ENCODE results near the gene KCNJ4.
A peak's percentile ranks its signal among the peaks of the same experiment; 100 is the strongest.

The KCNJ4 gene

DNA sequence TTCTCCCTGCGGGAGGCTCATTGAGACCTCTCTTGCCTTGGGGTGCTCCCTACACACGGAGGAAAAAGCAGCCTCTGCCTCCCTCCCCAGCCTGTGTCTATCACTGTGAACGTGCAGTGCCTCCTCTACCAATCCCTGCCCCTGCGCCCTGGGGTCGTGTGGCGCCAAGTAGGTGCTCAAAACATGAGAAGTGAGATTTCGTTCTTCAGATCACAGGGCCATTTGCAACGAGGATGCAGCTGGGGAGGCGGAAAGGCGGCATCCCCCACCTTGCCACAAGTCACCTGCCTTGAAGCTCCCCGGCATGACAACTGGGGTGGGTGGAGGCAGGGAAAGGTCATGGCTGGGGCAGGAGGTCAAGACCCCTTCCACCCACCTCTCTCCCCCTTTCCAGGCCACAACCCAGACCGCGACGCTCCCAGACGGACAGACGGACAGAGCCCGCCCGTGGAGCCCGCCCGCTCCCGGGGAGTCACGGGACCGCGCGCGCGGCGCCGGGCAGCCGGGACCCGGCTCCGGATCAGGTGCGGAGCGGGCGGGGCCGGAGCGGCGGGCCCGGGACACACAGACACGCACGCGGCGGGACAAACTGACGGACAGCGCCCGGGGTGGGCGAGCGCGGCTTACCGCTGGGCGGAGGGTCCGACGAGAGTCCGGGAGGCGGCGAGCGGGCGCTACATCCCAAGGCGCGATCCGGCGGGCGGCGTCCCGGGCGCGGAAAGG lies 485 bp downstream of the KCNJ4 start:
- peak in 1 of 10 donors; percentile 84 for DNase-seq
- intact Hi-C loops (cut with DNase I): no loop called here

DNA sequence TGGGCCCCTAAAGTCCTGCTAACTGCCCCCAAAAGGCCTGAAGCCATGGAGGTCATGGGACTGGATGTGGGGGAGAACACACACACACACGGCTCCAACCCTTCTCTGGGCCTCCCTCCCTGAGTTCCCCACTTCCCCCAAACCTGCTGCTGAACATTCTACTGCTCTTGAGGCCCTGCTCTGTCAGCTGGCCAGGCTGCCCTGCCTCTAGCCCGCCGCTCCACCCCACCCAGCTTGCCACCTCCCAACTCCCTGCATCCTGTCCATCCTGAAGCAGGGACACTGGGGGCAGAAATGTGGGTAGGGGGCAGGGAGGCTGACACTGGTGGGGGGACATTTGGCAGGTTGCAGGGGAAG lies 1.0 kb downstream of the KCNJ4 start:
- peak in 1 of 10 donors; percentile 72 for DNase-seq
- intact Hi-C loops (cut with DNase I): no loop called here

DNA sequence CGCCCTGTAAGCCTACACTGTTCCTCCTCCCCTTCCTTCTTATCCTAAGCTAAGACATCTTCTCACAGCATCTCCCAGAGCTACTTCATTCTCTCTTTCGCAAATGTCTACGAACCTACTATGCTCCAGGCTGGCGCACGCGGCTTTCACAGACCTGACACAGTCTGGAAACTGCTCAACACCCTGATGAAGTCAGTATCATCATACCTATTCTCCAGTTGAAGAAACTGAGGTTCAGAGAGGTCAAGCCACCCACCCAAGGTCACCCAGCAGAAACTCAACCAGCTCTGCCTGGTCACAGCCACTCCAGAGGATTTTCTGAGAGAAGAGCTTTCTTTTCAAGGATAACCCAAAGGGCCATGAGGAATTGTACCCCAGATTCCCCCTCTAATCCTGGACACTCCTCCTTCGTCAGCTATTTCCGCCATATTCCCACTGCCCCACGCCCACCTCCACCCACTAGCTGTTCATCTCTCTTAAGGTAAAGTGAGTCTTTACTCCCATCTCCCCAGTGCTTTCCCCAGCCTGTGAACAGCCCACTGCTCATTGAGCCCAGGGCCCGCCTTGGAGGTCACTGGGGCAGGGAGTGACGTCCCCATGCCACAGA lies 1.8 kb downstream of the KCNJ4 start:
- intact Hi-C loops (cut with DNase I): no loop called here

DNA sequence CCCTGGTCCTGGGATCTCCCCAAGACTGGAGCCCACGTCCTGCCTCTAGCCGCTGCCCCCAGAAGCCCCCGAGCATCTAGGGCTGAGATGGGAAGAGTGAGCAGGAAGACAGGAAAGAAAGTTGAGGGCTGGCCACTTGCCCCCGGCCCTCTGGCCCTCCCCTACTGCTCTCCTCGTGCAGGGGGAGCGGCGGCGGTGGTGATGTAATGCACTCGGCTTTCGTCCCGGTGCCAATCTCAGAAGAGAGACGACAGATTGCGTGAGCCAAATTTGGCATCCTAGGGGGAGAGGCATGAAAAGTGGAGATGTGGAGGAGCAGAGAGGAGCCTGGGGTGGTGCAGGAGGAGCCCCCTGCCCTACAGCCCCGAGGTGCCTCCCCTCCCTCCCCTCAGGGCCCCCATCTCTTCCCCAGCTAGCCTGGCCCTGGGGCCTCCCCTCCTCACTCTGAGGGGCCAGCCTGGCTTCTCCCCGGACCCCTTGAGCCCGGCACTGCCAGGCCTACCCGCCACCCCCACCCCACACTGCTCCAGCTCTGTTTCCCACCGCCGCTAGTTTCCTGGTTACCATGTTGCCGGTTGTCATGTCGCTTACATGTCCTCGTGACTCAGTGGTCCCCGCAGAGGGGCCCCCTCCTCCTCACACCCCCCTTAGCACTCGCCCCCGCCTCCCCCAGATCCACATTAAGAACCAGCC lies 2.5 kb downstream of the KCNJ4 start:
- intact Hi-C loops (cut with DNase I): no loop called here
- peak; percentile 40 to 97 (median 75) for DNase-seq

More for the DNA sequence above, 1.8 kb downstream of the KCNJ4 start:
- DNase-seq: no peak

DNA sequence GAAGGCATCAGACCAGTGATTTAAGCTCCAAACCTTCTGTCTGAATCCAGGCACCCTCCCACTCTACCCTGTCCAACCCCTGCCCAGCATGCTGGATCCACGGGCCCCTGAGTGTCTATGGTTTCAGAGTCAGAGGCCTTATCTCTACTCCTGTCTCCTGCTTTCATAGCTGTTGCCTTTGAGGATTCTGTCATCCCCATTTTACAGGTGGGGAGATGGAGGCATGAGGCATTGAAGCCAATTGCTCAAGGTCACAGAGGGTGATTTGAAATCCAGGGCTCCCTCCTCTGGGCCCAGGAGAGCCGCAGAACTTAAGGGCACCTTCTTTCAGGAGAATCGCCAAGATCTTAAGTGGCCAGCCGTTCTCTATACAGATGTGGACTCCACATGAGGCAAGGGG lies 3.1 kb downstream of the KCNJ4 start:
- no peak for DNase-seq
- intact Hi-C loops (cut with DNase I): no loop called here

DNA sequence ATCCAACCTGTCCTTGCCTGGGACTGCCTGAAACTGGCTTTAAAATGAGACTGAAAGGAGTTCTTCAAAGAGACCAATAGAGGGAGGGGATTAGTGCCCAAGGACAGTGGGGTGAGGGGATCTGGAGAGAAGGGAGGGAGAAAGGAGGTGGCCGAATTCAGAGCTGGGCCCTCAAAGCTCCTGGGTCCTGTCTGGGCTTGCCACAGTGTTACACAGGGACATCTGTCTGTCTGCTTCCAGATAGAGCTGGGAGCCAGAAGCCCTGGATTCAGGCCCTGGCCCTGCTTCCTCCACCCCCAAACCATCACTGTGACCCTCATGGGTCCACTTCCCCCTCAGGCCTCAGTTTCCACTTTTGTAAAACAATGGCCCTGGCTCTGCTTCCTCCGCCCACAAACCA lies 3.6 kb downstream of the KCNJ4 start:
- DNase-seq: no peak

DNA sequence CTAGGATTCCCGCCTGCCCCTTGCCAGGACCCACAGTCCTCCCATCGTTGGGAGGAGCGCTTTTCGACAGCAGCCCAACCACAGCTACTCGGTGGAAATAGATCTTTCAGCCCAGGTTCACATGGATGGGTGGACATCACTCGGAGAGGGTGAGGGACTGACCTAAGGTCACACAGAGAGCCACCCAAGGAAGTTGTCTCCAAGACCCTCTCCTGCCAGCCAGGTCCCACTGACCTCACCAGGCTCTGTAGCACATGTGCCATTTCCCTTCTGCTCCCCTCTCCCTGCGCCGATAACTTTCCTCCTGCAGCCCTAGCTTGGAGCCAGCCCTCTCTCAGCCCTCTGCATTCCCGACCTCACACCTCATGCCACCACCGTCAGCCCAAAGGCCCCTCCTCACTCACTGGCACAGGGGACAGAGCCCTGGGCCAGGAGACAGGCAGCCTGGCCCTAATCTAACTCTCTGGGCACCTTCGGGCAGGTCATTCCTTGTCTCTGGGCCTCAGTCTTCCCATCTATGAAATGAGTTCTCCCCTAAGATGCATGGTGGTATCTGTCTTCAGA lies 4.7 kb downstream of the KCNJ4 start:
- intact Hi-C loops (cut with DNase I): no loop called here
- no peak for DNase-seq

More for the DNA sequence above, 3.6 kb downstream of the KCNJ4 start:
- intact Hi-C loops (cut with DNase I): no loop called here

DNA sequence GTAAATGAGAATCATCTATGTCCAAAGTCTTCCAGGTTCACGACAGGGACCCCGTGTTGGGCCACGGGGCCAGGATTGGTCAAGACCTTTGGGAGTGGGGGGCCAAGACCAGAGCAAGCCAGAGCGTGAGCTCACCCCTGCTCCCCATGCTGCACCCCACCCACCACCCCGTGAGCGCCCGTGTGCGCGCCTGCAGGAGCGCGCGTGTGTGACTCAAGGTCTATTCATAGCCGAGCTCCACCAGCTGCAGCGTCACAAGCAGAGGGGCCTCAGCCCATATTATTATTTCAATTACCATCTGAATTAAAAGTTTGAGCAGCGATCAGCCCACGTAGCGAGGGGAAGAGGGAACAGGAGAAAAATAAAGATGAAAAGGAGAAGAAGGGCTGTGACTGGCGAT lies 5.2 kb downstream of the KCNJ4 start:
- DNase-seq: peak in 3 of 10 donors; percentile 62 to 92 (median 85)
- intact Hi-C loops (cut with DNase I): no loop called here

DNA sequence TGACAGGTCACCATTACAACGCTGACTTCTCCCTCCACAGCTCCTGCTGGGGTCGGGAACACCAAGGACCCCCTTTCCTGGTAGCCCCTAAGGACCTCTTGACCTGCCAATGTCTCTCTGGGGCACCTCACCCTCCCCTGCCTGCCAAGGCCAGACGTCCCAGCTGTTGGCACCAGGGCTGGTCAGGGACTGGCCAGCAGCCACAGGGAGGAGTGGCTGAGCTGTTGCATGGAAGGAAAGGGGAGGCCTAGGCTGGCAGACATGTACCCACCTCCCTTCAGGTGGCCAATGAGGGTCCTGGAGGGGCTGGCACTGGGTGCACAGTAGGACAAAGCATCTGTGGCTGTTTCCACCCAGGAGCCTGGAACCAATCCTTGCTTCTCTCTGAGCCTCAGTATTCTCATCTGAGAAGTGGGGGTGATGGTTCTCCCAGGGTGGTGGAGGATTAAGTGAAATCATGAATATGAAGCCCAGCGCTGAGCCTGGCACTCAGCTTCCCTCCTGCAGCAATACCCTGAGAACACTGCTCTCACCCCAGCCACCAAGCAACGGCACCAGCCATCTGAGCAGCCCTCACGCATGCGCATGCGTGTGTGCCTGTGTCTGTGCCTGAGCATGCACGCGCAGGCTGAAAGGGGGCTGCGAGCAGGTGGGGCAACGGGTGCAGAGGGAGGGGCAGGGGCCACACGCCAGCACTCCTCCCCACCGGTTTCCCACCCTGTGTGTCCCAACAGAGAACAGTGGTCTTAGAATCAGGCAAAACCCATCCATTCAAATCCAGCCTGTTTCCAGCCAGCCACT lies 5.9 kb downstream of the KCNJ4 start:
- intact Hi-C loops (cut with DNase I): no loop called here
- DNase-seq: peak in 1 of 10 donors; percentile 83

DNA sequence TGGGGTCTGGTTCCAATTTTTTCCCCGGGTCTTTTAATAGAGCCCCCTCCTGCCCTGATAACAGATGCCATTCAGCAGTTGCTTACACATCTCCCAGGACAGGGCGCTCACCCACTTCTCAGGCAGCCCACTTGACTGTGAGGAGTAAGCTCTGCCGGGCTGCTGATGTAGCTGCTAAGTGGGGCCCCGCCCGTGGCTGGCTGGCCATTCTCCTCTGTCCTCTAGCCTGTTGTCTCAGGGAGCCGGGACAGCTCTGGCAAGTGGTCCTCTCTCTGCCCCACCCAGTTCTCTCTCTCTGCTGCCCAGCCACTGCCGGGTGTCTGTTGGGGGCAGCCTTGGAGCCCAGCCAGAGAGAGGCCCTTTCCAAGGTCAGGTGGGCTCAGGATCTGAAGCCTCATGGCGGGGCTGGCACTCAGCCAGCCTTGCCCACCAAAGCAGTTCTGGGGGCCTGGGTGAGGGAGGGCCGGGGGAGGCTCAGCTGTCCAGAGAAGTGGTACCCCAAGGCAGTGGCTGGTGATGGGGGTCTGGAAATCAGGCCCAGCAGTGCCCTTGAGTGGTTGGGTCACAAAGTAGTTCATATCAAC lies 8.9 kb downstream of the KCNJ4 start:
- DNase-seq: no peak
- intact Hi-C loops (cut with DNase I): no loop called here

DNA sequence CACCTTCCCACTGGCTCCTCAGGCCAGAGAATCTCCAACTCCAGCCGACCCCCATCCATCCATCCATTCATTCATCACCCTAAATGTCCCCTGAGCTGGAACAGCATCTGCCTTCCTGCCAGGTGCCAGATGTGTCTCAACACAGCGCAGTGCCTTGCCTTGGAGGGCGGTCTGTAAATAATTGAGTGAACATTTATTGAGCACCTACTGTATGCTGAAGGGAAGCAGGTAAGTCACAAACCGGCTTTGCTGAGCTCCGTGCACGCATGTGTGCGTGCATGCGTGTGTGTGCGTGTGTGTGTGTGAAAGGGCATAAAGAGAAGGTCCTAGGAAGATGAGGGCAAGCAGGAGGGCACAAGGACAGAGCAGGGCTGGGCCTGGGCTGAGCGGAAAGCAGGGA lies 10.2 kb downstream of the KCNJ4 start:
- no peak for DNase-seq
- intact Hi-C loops (cut with DNase I): no loop called here

DNA sequence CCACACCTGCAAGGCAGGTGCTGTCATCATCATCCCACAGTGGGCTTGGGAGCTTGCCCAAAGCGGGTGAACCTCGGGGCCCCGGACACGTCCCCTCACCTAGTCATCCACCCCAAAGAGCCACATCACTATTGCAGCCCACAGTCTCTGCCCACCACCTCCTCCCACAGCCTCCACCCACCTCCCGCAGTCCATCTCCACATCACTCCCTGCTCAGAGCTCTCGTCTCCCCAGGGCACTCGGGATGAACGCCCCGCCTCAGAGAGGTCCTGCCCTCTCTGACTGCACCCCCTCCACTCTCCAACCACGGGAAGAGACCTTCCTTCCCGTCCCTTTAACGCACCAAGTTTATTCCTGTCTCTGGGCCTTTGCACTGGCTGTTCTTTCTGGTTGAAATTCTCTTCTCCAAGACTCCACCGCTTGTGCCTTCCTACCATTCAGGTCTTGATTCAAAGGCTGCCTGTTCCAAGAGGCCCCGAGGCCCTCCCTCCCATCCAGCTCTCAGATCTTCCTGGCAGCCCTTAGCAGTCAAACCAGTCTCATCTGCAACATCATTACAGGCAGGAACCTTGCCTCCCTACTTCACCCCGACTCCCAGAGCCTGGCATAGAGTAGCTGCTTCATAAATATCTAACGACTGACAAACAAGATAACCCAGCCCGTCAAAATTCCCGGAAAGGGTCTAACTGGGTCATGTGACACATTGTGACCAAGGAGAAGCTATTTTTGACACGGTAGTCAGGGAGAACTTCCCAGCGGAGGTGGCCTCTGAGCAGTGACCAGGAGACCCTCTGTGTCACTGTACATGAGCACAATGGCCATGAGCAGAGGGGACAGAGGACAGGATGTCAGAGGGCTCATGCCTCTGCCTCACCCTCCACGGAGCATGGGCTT lies 11.1 kb downstream of the KCNJ4 start:
- intact Hi-C loops (cut with DNase I): no loop called here
- no peak for DNase-seq

DNA sequence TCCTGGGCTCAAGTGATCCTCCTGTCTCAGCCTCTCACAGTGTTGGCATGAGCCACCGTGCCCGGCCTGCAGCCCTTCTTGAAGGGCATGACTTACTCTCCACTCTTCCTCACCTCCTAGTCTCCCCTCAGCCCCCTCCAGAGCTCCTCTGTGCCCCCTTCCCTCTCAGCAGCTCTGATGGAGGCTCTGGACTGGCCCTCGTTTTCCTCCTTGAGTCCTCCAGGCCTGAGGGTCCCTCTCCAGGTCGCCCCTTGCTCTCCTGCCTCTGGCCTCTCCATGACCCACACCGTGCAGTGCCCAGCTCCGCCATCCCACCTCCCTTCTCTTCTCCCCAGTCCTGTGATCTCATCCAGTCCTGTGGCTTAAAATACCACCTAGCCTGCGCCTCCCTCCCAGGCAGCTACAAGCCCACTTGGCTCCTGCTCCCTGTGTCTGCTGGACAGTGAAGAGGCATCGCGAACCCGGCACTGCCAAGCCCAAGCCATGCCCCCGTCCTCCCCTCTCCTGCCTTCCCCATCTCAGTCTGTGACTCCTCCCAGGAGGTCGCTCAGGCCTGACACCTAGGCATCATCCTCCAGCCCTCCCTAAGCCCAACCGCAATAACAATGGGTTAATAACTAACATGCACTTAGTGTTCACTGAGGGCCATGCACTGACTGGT lies 11.9 kb downstream of the KCNJ4 start:
- DNase-seq: no peak
- intact Hi-C loops (cut with DNase I): no loop called here

DNA sequence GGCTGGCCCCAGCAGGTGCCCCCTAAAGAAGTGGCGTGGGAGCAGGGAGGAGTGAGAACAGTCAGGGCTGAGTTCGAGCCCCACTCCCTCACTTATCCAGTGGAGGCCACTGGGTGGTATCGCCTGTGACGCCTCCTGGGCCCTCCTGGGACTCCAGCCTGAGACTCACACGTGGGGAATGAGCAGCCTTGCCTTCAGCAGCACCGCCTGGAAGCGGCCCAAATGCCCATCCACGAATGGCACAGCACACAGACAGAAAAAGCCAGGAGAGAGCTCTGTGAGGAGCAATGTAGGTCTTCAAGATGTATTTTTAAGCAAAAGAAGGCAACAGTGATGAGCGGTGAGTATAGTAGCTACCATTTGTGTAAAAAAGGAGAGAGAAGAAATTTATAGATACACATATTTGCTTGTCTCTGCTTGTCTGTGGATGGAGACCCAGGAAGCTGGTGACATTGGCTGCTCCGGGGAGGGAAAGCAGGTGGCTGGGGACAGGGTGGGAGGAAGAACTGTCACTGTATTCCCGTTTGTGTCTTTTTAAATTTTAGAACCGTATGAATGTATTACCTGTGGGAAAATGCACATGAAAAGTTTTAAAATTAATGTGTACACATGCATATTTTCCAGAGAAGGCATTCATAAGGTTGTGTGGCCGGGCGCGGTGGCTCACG lies 13.2 kb downstream of the KCNJ4 start:
- DNase-seq: peak in 6 of 10 donors; percentile 47 to 92 (median 66)
- intact Hi-C loops (cut with DNase I): no loop called here

DNA sequence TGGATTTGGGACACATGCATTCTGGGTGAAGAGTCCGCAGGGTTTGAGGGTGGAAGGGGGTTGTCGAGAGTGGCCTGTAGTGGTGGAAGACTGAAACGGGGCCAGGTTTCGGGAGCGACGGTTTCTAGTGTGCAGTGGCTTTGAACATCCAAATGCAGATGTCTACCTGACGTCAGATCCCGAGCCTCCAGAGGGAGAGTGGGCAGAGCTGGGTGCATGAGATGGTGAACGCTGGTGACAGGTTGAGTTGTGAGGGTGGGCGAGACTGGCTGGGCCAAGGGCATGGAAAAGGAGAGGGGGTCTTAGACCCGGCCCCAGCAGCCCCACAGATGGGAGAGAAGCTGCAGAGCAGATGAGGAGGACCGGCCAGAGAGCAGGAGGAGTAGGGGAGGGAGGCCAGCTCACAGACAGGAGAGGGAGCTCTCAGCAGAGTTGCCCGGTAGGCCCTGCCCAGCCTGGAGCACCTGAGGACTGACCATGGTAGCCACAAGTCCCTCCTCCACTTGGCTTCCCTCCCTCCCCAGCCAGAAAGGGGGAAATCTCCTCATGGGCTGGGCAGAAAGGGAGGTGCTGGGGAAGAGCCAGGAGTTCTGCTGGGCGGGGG lies 14.2 kb downstream of the KCNJ4 start:
- DNase-seq: no peak
- intact Hi-C loops (cut with DNase I): no loop called here

DNA sequence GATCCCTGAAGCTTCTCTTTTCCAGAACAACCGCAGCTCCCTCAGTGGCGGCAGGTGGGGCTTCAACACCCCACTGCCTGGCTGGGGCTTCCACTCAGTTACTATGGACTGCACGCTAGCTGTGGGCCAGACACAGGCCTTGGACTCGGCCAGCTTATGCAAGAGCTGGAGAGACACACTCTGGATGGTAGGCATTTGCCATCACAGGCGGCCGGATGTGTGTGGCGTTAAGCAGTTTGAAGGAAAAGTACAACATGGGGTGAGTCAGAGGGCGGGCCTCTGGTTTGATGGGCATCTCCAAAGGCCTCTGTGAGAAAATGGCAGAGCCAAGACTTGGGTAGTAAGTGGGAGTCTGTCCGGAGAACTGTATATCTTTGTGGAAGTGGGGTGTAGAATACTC lies 17.6 kb downstream of the KCNJ4 start:
- no peak for DNase-seq

DNA sequence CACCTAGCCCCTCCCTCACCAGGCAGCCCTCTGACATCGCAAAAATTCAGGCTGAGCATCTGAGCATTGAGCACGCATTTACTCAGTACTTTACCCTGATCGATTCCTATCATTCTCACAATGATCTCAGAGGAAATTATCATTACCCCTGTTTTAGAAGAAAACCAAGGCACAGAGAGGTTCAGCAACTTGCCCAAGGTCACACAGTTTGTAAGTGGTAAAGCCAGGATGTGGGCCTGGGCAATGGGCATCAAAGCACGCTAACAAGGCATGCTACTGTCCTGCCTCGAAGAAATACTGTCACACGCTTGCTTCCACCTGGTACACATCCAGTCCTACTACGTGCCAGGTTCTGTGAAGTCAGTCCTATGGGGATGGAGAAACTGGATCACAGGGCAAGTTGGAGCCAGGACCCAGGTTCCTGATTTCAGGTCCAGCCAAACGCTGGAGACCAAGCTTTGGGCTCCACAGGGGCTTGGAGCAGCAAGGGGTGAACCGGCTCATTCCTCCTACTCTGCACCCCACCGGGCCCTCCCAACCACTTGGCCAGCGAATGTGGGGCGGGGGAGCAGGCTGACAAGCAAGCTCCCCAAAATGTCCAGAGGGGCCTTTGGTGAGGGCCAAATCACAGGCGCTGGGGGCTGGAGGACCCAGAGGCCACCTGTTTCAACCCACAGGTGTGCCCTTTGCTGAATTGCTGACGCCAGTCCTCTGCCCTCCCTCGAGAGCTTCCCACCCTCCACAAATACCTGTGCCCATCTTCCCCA lies 18.2 kb downstream of the KCNJ4 start:
- intact Hi-C loops (cut with DNase I): no loop called here
- DNase-seq: no peak

More for the DNA sequence above, 17.6 kb downstream of the KCNJ4 start:
- intact Hi-C loops (cut with DNase I): no loop called here
